HepG2 (cell line): ENCODE data around the gene RPL35. TPM values are rescaled to one million over a fixed set of nuclear protein-coding genes. Genes with fewer than 3 reads are reported as not detected.

Experiments
- ATAC-seq: fragments of 200-7000 bp; cut with Tn5 transposase; 3 replicates; pipeline ENCODE4 v1.9.1; 2020; ENCODE audit warnings: mild to moderate bottlenecking, moderate library complexity
- BruUV-seq: library from RNA; stranded (reverse); fragments of 400-500 nt; replicated peaks from 2 replicates; lab custom pipeline; 2021; lab: Mats Ljungman, UMichigan
- CTCF ChIA-PET: fragments of 300-600 bp; formaldehyde crosslinking; extraction: SDS; loops from one replicate; lab custom pipeline; 2021; ENCODE audit warnings: low total read pairs, inconsistent platforms, low intra/inter-chr PET ratio; lab: Yijun Ruan, JAX
- POLR2A ChIA-PET: fragments of 350-600 bp; sonication (Branson Sonifier 250); formaldehyde crosslinking; loops from one replicate; lab custom pipeline; 2020; ENCODE audit warnings: antibody characterized with exemption, inconsistent platforms; lab: Yijun Ruan, JAX
- DNase-seq: peaks from one replicate; pipeline ENCODE4 v3.0.0-alpha.2; 2015; ENCODE audit warnings: low spot score
- FAIRE-seq: peaks from 3 replicates; lab custom pipeline; 2011; peaks lifted over from hg19 to GRCh38; lab: Jason Lieb, UNC
- H2AFZ ChIP-seq: one replicate; pipeline ENCODE4 v1.6.1; 2011; ENCODE audit warnings: low read length, inconsistent platforms
- H3K27ac ChIP-seq: fragments of 300-600 bp; 3 replicates; pipeline ENCODE4 v1.8.0; 2011; ENCODE audit warnings: mixed run types, mild to moderate bottlenecking, mixed read lengths, low read length, inconsistent platforms; ENCODE audit not compliant: insufficient read depth; ENCODE audit errors: extremely low read length
- H3K27me3 ChIP-seq, 2 experiments: fragments of 200-600 bp in 1 of 2; 2 replicates in 1 of 2; 3 replicates in 1 of 2; pipeline versions ENCODE4 v1.6.0 to v1.8.0; 2011; ENCODE audit warnings: low read length in 2 of 2, mild to moderate bottlenecking in 2 of 2, moderate library complexity in 2 of 2, inconsistent platforms in 1 of 2; ENCODE audit not compliant: insufficient read depth in 2 of 2, control insufficient read depth in 1 of 2
- H3K36me3 ChIP-seq, 2 experiments: fragments of 200-600 bp in 1 of 2; replicated peaks in 1 of 2; 2 replicates in 1 of 2; 3 replicates in 1 of 2; pipeline versions ENCODE4 v1.5.1 to v1.8.0; 2011; ENCODE audit warnings: low read length in 2 of 2, inconsistent platforms in 1 of 2; ENCODE audit not compliant: insufficient read depth in 2 of 2, control insufficient read depth in 1 of 2
- H3K4me1 ChIP-seq: 2 replicates; pipeline ENCODE4 v1.5.1; 2012; ENCODE audit warnings: low read length, inconsistent platforms; ENCODE audit not compliant: insufficient read depth
- H3K4me2 ChIP-seq: 2 replicates; pipeline ENCODE4 v1.6.0; 2011; ENCODE audit warnings: low read depth, low read length, inconsistent platforms
- H3K4me3 ChIP-seq, 3 experiments: fragments of 200-600 bp in 1 of 3; sonication (generic), shearing (Covaris generic) in 1 of 3; replicated peaks in 1 of 3; 2 replicates each; pipeline ENCODE4 v1.5.1; 2011 to 2016; ENCODE audit warnings: low read length in 3 of 3, inconsistent platforms in 2 of 3, low read depth in 2 of 3, mild to moderate bottlenecking in 2 of 3, control low read depth in 1 of 3, mixed read lengths in 1 of 3; ENCODE audit not compliant: insufficient read depth in 1 of 3
- H3K79me2 ChIP-seq: one replicate; pipeline ENCODE4 v1.6.1; 2011; ENCODE audit warnings: low read length, inconsistent platforms; ENCODE audit not compliant: insufficient read depth
- H3K9ac ChIP-seq: 2 replicates; pipeline ENCODE4 v1.6.0; 2011; ENCODE audit warnings: mild to moderate bottlenecking, low read depth, low read length, inconsistent platforms; ENCODE audit not compliant: insufficient read depth
- H3K9me3 ChIP-seq: 2 replicates; pipeline ENCODE4 v1.5.1; 2012; ENCODE audit warnings: mild to moderate bottlenecking, low read length
- H4K20me1 ChIP-seq: 2 replicates; pipeline ENCODE4 v1.6.0; 2011; ENCODE audit warnings: inconsistent platforms, mild to moderate bottlenecking, low read length, moderate library complexity; ENCODE audit not compliant: insufficient read depth
- CREM ChIP-seq, 2 experiments: sonication (generic) in 1 of 2; formaldehyde crosslinking in 1 of 2; IDR thresholded peaks; 2 replicates each; pipeline versions ENCODE4 v1.4.0 to v1.6.1; 2016 to 2020; ENCODE audit warnings: antibody characterized with exemption in 1 of 2, mild to moderate bottlenecking in 1 of 2, missing genetic modification reagents in 1 of 2
- DR1 ChIP-seq: sonication (generic); formaldehyde crosslinking; IDR thresholded peaks from 2 replicates; pipeline ENCODE4 v1.8.0; 2021; ENCODE audit warnings: mild to moderate bottlenecking, missing genetic modification reagents, inconsistent platforms
- FIP1L1 ChIP-seq: fragments of 200-400 bp; formaldehyde crosslinking; IDR thresholded peaks from 2 replicates; pipeline ENCODE4 v1.6.1; 2018; ENCODE audit warnings: low read depth, mild to moderate bottlenecking, low read length, moderate library complexity, borderline replicate concordance; ENCODE audit not compliant: insufficient read depth
- MATR3 ChIP-seq: sonication (generic); formaldehyde crosslinking; IDR thresholded peaks from 2 replicates; pipeline ENCODE4 v1.4.0; 2020; ENCODE audit warnings: missing genetic modification reagents
- MXD4 ChIP-seq: IDR thresholded peaks from 2 replicates; pipeline ENCODE4 v1.6.1; 2016; ENCODE audit warnings: mild to moderate bottlenecking, missing biosample characterization, missing genetic modification reagents
- PLSCR1 ChIP-seq: sonication (generic); formaldehyde crosslinking; IDR thresholded peaks from 2 replicates; pipeline ENCODE4 v1.5.0; 2020; ENCODE audit warnings: missing genetic modification reagents, mild to moderate bottlenecking, borderline replicate concordance
- RBM22 ChIP-seq: fragments of 200-400 bp; formaldehyde crosslinking; optimal IDR thresholded peaks from 2 replicates; pipeline ENCODE3; 2017; ENCODE audit warnings: mild to moderate bottlenecking, low read length, moderate library complexity
- TAF1 ChIP-seq: sonication (generic); formaldehyde crosslinking; IDR thresholded peaks from 2 replicates; pipeline ENCODE4 v1.4.0; 2020; ENCODE audit warnings: missing genetic modification reagents
- ZNF253 ChIP-seq: sonication (generic); formaldehyde crosslinking; IDR thresholded peaks from 2 replicates; pipeline ENCODE4 v1.8.0; 2022; ENCODE audit warnings: mild to moderate bottlenecking, missing genetic modification reagents, borderline replicate concordance
- ZNF296 ChIP-seq: sonication (generic); formaldehyde crosslinking; conservative IDR thresholded peaks from 2 replicates; pipeline ENCODE4 v1.5.0; 2020; ENCODE audit warnings: mild to moderate bottlenecking, missing genetic modification reagents
- ZNF468 ChIP-seq: sonication (generic); formaldehyde crosslinking; IDR thresholded peaks from 2 replicates; pipeline ENCODE4 v1.8.0; 2022; ENCODE audit warnings: mild to moderate bottlenecking, moderate library complexity, missing genetic modification reagents
- ZNF550 ChIP-seq: sonication (generic); formaldehyde crosslinking; IDR thresholded peaks from 2 replicates; pipeline ENCODE4 v1.4.0; 2020; ENCODE audit warnings: mild to moderate bottlenecking, missing genetic modification reagents, borderline replicate concordance
- ZNF557 ChIP-seq: sonication (generic); formaldehyde crosslinking; IDR thresholded peaks from 2 replicates; pipeline ENCODE4 v1.4.0; 2020; ENCODE audit warnings: missing genetic modification reagents
- ZNF605 ChIP-seq: sonication (generic); formaldehyde crosslinking; IDR thresholded peaks from 2 replicates; pipeline ENCODE4 v1.8.0; 2022; ENCODE audit warnings: mild to moderate bottlenecking, missing genetic modification reagents
- ZNF629 ChIP-seq: sonication (generic); formaldehyde crosslinking; conservative IDR thresholded peaks from 2 replicates; pipeline ENCODE4 v1.5.0; 2020; ENCODE audit warnings: missing genetic modification reagents
- ZNF780A ChIP-seq: sonication (generic); formaldehyde crosslinking; IDR thresholded peaks from 2 replicates; pipeline ENCODE4 v1.8.0; 2022; ENCODE audit warnings: mild to moderate bottlenecking, missing genetic modification reagents, moderate library complexity
- WGBS: methylation state at CpG from one replicate; pipeline ENCODE4 v1.1.6; 2017; ENCODE audit warnings: low lambda C conversion rate; 5-methylcytosine and 5-hydroxymethylcytosine counted together
- in situ Hi-C: cut with HindIII; loops from 2 replicates; pipeline ENCODE4 v1.10.0; 2017; ENCODE audit warnings: low pct_unique_long_range_greater_than_20kb; ENCODE audit not compliant: extremely low pct_ligation_motif_present
- intact Hi-C: fragments of 100-400 bp; cut with micrococcal nuclease; formaldehyde crosslinking; loops from one replicate; pipeline ENCODE4 v1.10.0; 2022; ENCODE audit not compliant: unreplicated experiment
- polyA plus RNA-seq, 8 experiments: library from polyadenylated mRNA; depleted of rRNA in 3 of 8; stranded (reverse) in 7 of 8; unstranded in 1 of 8; fragments of >200 nt; fragmentation: Illumina TruSeq in 4 of 8; extraction: Trizol in 4 of 8; gene quantifications; 2 replicates each; pipeline versions ENCODE4 v1.2.1 to v1.2.3, GENCODE V29; 2011 to 2016; ENCODE audit warnings: low read depth in 4 of 8, missing spikeins in 1 of 8, mixed read lengths in 1 of 8; ENCODE audit not compliant: insufficient read depth in 1 of 8
- total RNA-seq, 5 experiments: library from RNA; depleted of rRNA; stranded (reverse); fragments of >200 nt; fragmentation: Illumina TruSeq; extraction: Trizol; gene quantifications; 2 replicates each; pipeline ENCODE4 v1.2.3, GENCODE V29; 2016; ENCODE audit warnings: low read depth in 1 of 5

Gene RPL35
- total and polyA plus RNA-seq, 2 of the 13 experiments (the other 11 are each of a cell fraction or from before 2014, with no cell fraction given) = 2,153 to 2,935 TPM

GRCh38 chr9:124854822-124855221 lies 6.9 kb downstream of the RPL35 start:
- H3K4me1 ChIP-seq = peaks cover 38% of the 10 kb centered on the region

More at GRCh38 chr9:124854822-124855221, 6.9 kb downstream of the RPL35 start:
- Histone ChIP-seq H3K36me3 (peaks cover 13 to 29% of the 10 kb centered on the region in 2 experiments), H3K9me3 (no peaks in the 10 kb centered on the region), H3K79me2 (peaks cover 11% of the 10 kb centered on the region), H2AFZ (no peak overlapping the region), H4K20me1 (peaks cover 26% of the 10 kb centered on the region), H3K27ac (no peak overlapping the region), H3K4me3 (no peak overlapping the region), H3K4me2 (no peak overlapping the region), H3K9ac (no peak overlapping the region), H3K27me3 (no peaks in the 10 kb centered on the region; a peak in 1 of 5 replicates)
- TF ChIP-seq DR1 = no peak
- no peak for TF ChIP-seq ZNF780A (CRISPR knock-in tag)
- no peak for TF ChIP-seq ZNF557
- TF ChIP-seq ZNF629 = no peak
- TF ChIP-seq TAF1 (CRISPR knock-in tag) = no peak
- no peak for TF ChIP-seq MATR3 (CRISPR knock-in tag)
- TF ChIP-seq ZNF468 (CRISPR knock-in tag) = no peak
- TF ChIP-seq ZNF296 (CRISPR knock-in tag) = no peak
- TF ChIP-seq PLSCR1 (CRISPR knock-in tag) = no peak
- TF ChIP-seq ZNF253 (CRISPR knock-in tag) = no peak
- TF ChIP-seq FIP1L1 = no peak
- TF ChIP-seq ZNF550 (CRISPR knock-in tag) = no peak
- no peak for TF ChIP-seq MXD4
- TF ChIP-seq ZNF605 = no peak
- TF ChIP-seq RBM22 = no peak
- no peak for TF ChIP-seq CREM (IDR thresholded peaks at IDR 0.05)
- no peak for TF ChIP-seq CREM (CRISPR knock-in tag; IDR thresholded peaks at IDR 0.05)
- in situ Hi-C loops = loop anchor here (5.0 kb wide), 1 partner anchor 83 kb away; the partner anchor contains the start of gene NR6A1
- ATAC-seq = no peak
- no TSS peak for BruUV-seq
- ChIA-PET CTCF (interaction anchor here (0.6 to 3.4 kb wide), 2 partner anchors 82 to 357 kb away, joined by 3 to 167 read pairs; partner anchors contain the start of gene NR6A1), POLR2A (interaction anchor here (2.1 to 4.2 kb wide), 2 partner anchors 22 to 84 kb away, joined by 4 to 39 read pairs; partner anchors contain the start of gene NR6A1)
- DNase-seq = no peak
- WGBS = 19% methylated on average over 7 of the region's 7 CpGs
- intact Hi-C loops = no loop called here
- FAIRE-seq = no peak
